ENCODE results near the gene CDC37L1.

CDC37L1 gene

GRCh38 chr9:4669890-4670289 lies 9.5 kb upstream of the CDC37L1 start:
- no peak for DNase-seq

GRCh38 chr9:4670591-4670990 lies 8.8 kb upstream of the CDC37L1 start:
- no peak for DNase-seq

- no peak for DNase-seq
Measured at GRCh38 chr9:4671737-4672136, 7.6 kb upstream of the CDC37L1 start.

- DNase-seq = no peak
Measured at GRCh38 chr9:4674783-4675182, 4.6 kb upstream of the CDC37L1 start.

GRCh38 chr9:4677392-4677791 lies 2.0 kb upstream of the CDC37L1 start:
- no peak for DNase-seq

- no peak for DNase-seq
Measured at GRCh38 chr9:4678679-4679267, 596 bp upstream of the CDC37L1 start.

- peak; percentile 31 for DNase-seq
Measured at GRCh38 chr9:4680173-4680525, 780 bp downstream of the CDC37L1 start.

GRCh38 chr9:4680750-4681149 lies 1.4 kb downstream of the CDC37L1 start:
- no peak for DNase-seq

- DNase-seq = no peak
Measured at GRCh38 chr9:4684820-4685219, 5.5 kb downstream of the CDC37L1 start.

GRCh38 chr9:4686112-4686511 lies 6.7 kb downstream of the CDC37L1 start:
- DNase-seq = no peak

GRCh38 chr9:4686584-4686983 lies 7.2 kb downstream of the CDC37L1 start:
- no peak for DNase-seq

GRCh38 chr9:4689021-4689420 lies 9.7 kb downstream of the CDC37L1 start:
- DNase-seq = no peak

GRCh38 chr9:4689687-4690104 lies 10.3 kb downstream of the CDC37L1 start:
- no peak for DNase-seq

- DNase-seq = no peak
Measured at GRCh38 chr9:4690144-4690543, 10.8 kb downstream of the CDC37L1 start.

- no peak for DNase-seq
Measured at GRCh38 chr9:4691795-4692194, 12.4 kb downstream of the CDC37L1 start.

GRCh38 chr9:4700091-4700490 lies 20.7 kb downstream of the CDC37L1 start:
- DNase-seq = no peak

- DNase-seq = no peak
Measured at GRCh38 chr9:4700932-4701331, 21.6 kb downstream of the CDC37L1 start.

- DNase-seq = no peak
Measured at GRCh38 chr9:4701526-4701925, 22.2 kb downstream of the CDC37L1 start.

GRCh38 chr9:4704129-4704528 lies 24.8 kb downstream of the CDC37L1 start:
- no peak for DNase-seq

GRCh38 chr9:4706021-4706420 lies 26.7 kb downstream of the CDC37L1 start:
- no peak for DNase-seq

GRCh38 chr9:4706971-4707622 lies 27.7 kb downstream of the CDC37L1 start:
- DNase-seq = no peak

GRCh38 chr9:4709380-4709779 lies 30.0 kb downstream of the CDC37L1 start:
- no peak for DNase-seq

GRCh38 chr9:4713849-4714248 lies 34.5 kb downstream of the CDC37L1 start:
- no peak for DNase-seq

- DNase-seq = no peak
Measured at GRCh38 chr9:4714266-4715016, 35.1 kb downstream of the CDC37L1 start.

All from RPMI8226 (cell line).